Measurements from ENCODE around the gene CSH1. TPM values are rescaled to one million over a fixed set of nuclear protein-coding genes. Genes with fewer than 3 reads are reported as not detected.
A peak's percentile ranks its signal among the peaks of the same experiment; 100 is the strongest.

Gene CSH1
- total RNA-seq, 1 experiment from 2014 or later, result not detected

- Histone ChIP-seq H2BK20ac (ENCODE audit: low read depth, low read length, poor library complexity, severe bottlenecking) (no peak overlapping the region), H3T11ph (ENCODE audit: low read length) (no peak overlapping the region), H4K8ac (replicated peaks; ENCODE audit: insufficient read length, low read depth, low read length) (no peak overlapping the region), H3K4me1 (ENCODE audit: insufficient read depth, low read length) (no peaks in the 10 kb centered on the region), H3K23me2 (ENCODE audit: insufficient read length, low read depth, low read length, poor library complexity, severe bottlenecking) (no peaks in the 10 kb centered on the region), H3K27ac (ENCODE audit: insufficient read length, low read depth, low read length) (no peak overlapping the region), H3K18ac (ENCODE audit: insufficient read length, low read depth, low read length) (no peak overlapping the region), H3K79me2 (ENCODE audit: insufficient read depth, low read length) (no peaks in the 10 kb centered on the region), H3K23ac (ENCODE audit: insufficient read length, low read depth, low read length) (no peak overlapping the region), H3K27me3 (ENCODE audit: insufficient read depth, low read length) (no peaks in the 10 kb centered on the region), H2AK5ac (ENCODE audit: insufficient read length, low read length) (no peak overlapping the region), H3K9me3 (ENCODE audit: control insufficient read depth, low read depth, low read length) (no peaks in the 10 kb centered on the region), H4K91ac (ENCODE audit: insufficient read length, low read depth, low read length) (no peak overlapping the region), H2BK120ac (ENCODE audit: low read depth, low read length, poor library complexity, severe bottlenecking) (no peak overlapping the region), H2BK12ac (ENCODE audit: insufficient read length, low read depth, low read length) (no peak overlapping the region), H2BK15ac (ENCODE audit: low read depth, low read length) (no peak overlapping the region), H3K56ac (ENCODE audit: insufficient read length, low read depth, low read length) (no peak overlapping the region), H4K5ac (ENCODE audit: insufficient read length, low read depth, low read length) (no peak overlapping the region), H2AFZ (ENCODE audit: low read length) (no peak overlapping the region), H3K14ac (ENCODE audit: insufficient read depth, low read length) (no peak overlapping the region), H3K4me2 (ENCODE audit: insufficient read depth, insufficient read length, low read length) (no peak overlapping the region), H3K4ac (ENCODE audit: low read depth, low read length) (no peak overlapping the region), H2BK5ac (ENCODE audit: insufficient read length, low read length) (no peak overlapping the region), H4K20me1 (ENCODE audit: control insufficient read depth, insufficient read depth, insufficient read length) (no peaks in the 10 kb centered on the region), H3K9ac (ENCODE audit: extremely low read depth, insufficient read length, low read length) (no peak overlapping the region), H3K79me1 (ENCODE audit: insufficient read depth, low read depth, low read length, poor library complexity, severe bottlenecking) (no peaks in the 10 kb centered on the region)
- Mint-ChIP-seq H3K36me3 (ENCODE audit: insufficient read depth in 1 of 3, low read depth in 3 of 3) (peaks cover 3 to 14% (median 9%) of the 10 kb centered on the region in 3 experiments; a peak in 5 of 7 replicates), H3K27ac (0 out of 7 replicates have a peak overlapping the region, but pooled peaks of 1 of the 3 experiments have one; percentile 13), H3K4me1 (peaks cover 8 to 23% of the 10 kb centered on the region in 2 experiments), H3K27me3 (ENCODE audit: low read depth) (no peaks in the 10 kb centered on the region; the same call in 1 of the 2 replicates), H3K4me3 (no peak overlapping the region), H3K9me3 (no peaks in the 10 kb centered on the region)
- no peak for TF ChIP-seq CTCF (conservative IDR thresholded peaks at IDR 0.05)
- WGBS (ENCODE audit: extremely low coverage, insufficient read length, low lambda C conversion rate), result no CpG with 5 or more reads among the region's 6 CpGs
- no peak for DNase-seq
These were observed 40.9 kb upstream of the CSH1 start for GRCh38 chr17:63937319-63937718.
